GM21717 (cell line): ENCODE results near the gene RLIM.
A peak's percentile ranks its signal among the peaks of the same experiment; 100 is the strongest.

ENCODE experiments used
- ATAC-seq: cut with Tn5 transposase; IDR thresholded peaks from one replicate; pipeline ENCODE4 v1.9.1; 2021; ENCODE audit warnings: mild to moderate bottlenecking, moderate library complexity; ENCODE audit not compliant: unreplicated experiment

RLIM gene

GRCh38 chrX:74536832-74537371 is 77.5 kb downstream of the RLIM start:
- peak; percentile 19 for ATAC-seq

- peak; percentile 59 for ATAC-seq
Measured at GRCh38 chrX:74536152-74536831, 78.1 kb downstream of the RLIM start.

- ATAC-seq, result peak; percentile 43
Measured at GRCh38 chrX:74535408-74536151, 78.8 kb downstream of the RLIM start.
